Kidney glomerular epithelial cell (primary cell): ENCODE results near the gene C22orf23.
"Not testable (repeated sequence)": the region's sequence is repeated elsewhere in the genome, so short reads cannot be mapped to it uniquely, and the experiment has no call there.

Experiments used
- DNase-seq: peaks from one replicate; lab custom pipeline; 2025; lab: John Stamatoyannopoulos, UW

The C22orf23 gene

DNA sequence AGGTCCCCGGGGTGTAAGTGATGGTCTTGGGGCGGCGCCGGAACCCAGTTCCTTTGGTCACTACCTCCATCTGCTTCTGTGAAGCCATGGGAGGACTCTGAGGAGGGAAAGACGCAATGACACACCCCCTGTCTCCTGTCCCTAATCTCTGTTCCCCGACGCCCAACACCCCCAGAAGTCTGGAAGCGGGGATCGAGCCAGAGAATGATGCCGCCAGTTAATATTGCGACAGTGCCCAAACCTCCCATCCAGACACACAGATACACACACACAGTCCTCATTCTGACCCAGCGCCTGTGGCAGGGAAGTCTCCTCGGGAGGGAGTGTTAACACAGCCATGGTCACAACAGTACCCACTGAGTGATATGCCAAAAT, 352 bp downstream of the C22orf23 start:
- DNase-seq, result no peak

DNA sequence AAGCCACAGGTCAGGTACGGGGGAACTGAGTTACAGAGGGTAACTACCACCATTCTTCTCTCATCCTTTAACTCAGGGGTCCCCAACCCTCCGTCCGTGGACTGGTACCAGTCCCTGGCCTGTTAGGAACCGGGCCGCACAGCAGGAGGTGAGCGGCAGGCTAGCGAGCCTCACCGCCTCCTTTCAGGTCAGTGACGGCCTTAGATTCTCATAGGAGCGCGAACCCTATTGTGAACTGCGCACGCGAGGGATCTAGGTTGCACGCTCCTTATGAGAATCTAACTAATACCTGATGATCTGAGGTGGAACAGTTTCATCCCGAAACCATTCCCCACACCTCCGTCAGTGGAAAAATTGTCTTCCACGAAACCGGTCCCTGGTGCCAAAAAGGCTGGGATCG, 772 bp downstream of the C22orf23 start:
- DNase-seq, result not testable (repeated sequence)

DNA sequence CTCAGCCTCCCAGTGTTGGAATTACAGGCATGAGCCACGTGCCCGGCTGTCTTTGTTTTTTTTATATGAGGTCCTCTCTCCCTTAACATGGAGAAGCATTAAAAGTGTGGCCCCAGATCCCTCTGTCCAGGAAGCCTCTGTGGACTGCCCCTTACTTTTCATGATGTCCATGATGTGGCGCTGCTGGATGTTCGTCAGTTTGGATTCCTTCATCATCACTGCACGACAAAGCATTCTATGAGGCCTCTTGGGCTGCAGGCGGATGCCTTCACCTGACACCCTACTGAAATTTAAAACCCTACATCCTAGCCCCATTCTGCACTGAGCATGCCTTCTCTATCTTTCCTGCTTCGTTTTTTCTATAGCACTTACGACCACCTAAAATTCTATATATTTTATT, 2.1 kb downstream of the C22orf23 start:
- no peak for DNase-seq

DNA sequence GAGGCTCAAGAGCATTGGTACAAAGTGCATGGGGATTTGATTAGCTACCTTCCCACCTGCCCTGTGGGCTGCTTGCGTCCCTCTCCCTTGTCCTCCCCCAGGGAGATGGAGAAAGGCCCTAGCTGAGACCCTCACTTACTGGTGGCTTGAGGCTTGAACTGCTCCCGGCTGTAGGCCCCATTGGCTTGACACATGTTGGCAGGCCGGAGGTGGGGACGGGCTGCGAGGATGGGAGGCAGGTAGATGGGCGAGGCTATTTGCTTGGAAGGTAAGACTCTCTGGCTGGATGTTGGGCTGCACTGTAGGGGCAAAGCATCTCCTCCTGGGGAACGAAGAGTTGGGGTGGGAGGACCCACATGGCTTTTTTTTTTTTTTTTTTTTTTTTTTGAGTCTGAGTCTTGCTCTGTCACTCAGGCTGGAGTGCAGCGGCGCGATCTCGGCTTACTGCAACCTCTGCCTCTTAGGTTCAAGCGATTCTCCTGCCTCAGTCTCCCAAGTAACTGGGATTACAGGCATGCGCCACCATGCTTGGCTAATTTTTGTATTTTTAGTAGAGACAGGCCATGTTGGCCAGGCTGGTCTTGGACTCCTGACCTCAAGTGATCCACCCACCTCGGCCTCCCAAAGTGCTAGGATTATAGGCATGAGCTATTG, 6.1 kb downstream of the C22orf23 start:
- DNase-seq, result not testable (repeated sequence)

DNA sequence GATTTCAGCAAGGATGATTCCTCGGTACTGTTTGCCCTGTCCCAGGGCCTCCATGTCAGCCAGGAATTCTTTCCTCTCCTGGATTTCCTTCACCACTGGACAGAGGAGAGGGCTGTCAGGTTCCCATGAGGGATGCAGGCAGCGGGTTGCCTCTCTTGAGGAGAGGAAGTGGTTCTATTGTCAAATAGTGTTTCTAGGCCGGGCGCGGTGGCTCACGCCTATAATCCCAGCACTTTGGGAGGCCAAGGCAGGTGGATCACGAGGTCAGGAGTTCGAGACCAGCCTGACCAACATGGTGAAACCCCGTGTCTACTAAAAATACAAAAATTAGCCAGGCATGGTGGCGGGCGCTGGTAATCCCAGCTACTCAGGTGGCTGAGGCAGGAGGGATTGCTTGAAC, 9.0 kb downstream of the C22orf23 start:
- not testable (repeated sequence) for DNase-seq

DNA sequence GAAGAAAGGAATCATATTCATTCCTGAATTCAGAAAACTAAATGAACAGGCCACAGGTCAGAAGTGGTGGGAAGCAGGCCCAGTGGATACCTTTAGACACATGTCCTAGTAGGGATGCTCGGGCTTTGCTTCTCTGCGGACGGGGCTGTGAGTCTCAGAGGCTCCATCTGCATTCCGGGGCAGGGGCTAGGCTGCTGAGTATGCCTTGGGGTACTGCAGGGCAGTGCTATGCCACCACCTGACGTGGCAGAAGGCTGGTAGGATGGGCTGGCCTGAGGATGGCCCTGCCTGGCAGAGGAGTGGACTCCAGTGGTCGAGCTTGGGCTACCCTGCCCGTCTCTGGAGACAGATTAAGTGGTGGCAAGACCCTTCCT, 9.6 kb downstream of the C22orf23 start:
- DNase-seq, result no peak

DNA sequence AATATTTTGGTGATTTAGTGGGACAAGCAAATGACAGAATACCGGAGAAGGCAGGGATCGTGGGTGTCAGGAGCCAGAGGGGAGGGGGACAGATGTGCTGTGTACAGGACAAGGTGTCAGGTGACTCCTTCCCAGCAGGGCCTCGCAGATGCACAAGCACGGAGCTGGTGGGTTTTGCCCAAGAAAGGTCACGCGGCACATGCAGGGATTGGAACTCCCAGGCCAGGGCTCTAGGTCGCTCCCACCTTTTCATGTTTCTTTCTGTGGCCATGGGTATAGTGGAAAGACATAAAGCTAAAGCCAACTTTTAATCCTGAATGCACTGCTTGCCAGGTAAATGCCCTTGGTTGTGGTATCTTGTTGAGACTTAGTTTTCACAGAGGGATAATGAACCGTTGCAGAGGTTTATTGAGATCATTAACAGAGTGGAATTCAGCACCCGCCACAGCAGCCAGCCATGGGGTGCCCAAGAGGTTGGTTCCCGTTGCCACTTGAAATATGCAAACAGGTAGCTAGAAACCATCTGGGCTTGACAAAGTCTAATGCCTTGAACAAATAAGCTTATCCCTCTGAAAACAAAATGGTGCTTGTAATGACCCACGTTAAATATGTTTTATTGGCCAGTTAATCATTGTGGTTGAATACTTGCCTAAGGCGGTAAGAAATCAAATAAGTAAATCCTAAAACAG, 10.1 kb downstream of the C22orf23 start:
- no peak for DNase-seq

DNA sequence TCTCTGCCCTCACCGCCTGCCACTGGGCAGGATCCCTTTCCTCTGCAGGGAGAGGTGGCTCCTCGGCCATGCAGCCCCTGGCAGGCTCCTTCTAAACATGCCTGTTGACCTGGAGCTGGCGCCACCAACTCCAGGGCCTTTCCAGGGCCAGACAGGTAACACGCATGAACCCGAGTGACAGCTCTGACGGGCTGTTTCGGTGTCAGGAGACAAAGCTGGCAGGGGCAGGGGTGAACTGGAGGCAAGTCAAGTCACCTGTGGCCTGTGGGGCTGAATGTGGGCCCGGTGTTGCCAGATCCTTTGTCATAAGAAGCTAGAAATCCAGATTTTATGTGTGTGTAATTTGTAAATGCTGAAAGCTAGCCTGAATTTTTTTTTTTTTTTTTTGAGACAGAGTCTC, 11.3 kb downstream of the C22orf23 start:
- DNase-seq, result no peak

DNA sequence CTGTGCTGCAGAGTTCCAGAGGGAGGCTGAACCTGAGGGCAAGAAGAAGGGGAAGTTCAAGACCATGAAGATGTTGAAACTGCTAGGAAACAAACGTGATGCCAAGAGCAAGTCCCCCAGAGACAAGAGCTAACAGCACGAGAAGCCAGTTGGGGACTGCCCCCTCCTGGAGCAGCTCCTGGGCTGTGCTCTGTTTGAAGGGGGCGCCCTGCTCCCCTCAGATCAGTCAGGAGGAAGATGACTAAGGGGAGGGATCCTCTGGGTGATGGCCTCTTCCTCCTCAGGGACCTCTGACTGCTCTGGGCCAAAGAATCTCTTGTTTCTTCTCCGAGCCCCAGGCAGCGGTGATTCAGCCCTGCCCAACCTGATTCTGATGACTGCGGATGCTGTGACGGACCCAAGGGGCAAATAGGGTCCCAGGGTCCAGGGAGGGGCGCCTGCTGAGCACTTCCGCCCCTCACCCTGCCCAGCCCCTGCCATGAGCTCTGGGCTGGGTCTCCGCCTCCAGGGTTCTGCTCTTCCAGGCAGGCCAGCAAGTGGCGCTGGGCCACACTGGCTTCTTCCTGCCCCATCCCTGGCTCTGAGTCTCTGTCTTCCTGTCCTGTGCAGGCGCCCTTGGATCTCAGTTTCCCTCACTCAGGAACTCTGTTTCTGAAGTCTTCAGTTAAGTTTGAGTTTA, 12.6 kb downstream of the C22orf23 start:
- no peak for DNase-seq

DNA sequence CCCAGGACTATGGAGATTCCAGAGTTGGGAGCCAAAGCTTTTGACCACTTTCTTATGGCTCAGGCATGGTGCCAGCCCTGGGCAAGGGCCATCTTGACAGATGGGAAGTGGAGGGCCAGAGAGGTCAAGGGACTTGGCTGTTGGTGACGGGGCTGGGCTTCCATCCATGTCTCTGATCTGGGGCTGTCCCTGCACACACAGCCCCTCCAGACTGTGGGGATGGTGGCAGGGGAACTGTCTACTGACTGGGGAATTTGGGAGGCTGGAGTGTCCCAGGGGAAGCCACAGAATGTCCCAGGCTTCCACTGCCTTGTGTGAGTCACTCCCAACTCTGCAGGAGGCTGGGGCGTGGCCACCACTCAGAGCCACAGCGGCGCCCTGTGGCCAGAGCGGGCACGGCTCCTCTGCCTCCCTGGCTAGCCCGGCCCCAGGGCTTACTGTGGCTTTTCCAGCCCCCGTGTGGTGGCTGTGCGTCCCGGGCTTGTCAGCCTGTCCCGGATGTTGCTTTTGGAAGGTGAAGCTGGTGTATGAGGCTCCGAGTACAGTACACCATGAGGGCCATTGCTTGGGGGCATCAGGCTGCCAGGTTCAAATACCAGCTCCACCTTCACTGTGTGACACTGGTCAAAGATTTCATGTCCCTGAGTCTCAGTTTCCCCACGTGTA, 19.6 kb downstream of the C22orf23 start:
- peak; percentile 84 for DNase-seq

DNA sequence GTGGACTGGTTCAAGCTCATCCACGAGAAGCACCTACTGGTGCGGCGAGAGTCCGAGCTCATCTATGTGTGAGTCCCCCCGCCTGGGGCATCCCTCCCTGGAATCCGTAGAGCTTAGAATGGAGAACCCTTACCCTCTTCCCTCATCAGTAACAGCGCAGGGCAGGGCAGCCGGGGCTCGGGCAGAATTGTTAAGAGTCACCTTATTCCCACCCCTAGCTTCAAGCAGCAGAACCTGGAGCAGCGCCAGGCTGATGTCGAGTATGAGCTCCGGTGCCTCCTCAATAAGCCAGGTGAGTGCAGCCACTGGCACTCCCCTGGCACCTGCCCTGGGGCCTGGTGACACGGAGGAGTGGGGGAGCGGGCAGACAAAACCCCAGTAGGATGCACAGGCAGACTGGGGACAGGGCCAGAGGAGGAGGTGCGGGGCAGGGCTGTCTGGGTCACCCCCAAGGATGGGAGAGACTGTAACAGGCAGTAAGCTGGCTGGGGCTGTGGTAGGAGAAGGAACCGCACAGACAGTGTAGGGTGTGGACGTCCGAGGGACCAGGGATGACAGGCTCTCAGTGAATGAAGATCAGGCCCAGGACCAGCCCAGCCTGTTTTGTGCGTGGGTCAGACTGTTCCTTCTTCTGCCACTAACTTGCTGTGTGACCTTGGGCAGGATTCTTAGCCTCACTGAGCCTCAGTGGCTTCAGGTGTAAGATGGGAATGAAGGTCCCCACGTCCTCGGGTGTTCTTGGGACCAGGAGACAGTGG, 20.4 kb downstream of the C22orf23 start:
- no peak for DNase-seq

DNA sequence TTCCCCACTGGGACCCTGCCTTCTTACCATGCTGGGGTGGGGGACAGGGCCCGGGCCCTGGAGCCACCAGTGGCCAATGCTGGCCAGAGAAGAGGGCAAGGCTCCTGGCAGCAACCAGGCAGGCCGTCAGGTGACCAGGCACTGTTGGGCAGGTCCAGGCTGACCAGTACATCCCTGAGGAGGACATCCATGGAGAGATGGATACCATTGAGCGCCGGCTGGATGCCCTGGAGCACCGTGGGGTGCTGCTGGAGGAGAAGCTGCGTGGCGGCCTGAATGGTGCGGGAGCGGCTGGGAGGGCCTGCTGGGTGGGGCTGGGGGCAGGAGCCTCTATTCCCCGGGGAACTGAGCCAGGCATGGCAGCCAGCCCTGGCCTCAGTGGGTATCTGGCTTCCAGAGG, 21.0 kb downstream of the C22orf23 start:
- DNase-seq, result no peak

DNA sequence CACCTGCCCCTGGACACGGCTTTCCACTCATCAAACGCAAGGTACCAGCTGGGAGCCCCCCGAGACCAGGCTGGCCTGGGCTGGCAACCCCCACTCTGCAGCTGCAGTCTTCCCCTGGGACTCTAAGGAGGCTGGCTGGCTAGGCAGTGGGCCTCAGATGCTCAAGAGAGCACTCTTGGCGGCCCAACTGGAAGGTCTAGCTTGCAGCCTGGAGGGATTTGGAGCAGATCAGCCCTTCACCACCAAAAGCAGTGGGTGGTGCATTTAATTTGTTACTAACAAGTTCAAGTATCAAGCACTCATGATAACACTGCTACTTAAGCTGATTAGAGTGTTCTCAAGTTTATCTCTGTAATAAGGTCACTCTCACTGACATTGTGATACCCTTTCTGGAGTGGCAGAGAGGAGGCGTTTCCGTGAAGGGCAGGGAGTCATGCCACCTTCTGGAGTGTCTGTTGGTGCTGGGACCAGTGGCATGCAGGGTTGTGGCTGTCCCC, 21.5 kb downstream of the C22orf23 start:
- DNase-seq, result no peak

DNA sequence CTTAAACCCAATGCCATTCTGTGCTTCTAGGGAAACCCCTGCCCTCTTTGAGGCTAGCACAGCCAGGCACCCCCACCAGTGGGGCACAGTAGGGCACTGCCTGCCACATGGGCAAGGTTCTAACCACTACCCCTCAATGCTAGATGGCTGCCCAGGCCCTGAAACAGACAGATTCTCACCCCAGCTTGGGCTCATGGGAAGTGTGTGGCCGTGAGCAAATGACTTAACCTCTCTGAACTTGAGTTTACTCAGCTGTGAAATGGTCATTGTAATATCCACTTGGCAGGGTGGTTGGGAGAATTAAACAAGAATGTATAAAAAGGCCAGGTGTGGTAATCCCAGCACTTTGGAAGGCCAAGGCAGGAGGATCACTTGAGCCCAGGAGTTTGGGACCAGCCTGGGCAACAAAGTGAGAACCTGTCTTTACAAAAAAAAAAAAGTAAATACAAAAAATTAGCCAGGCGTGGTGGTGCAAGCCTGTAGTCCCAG, 22.4 kb downstream of the C22orf23 start:
- no peak for DNase-seq

DNA sequence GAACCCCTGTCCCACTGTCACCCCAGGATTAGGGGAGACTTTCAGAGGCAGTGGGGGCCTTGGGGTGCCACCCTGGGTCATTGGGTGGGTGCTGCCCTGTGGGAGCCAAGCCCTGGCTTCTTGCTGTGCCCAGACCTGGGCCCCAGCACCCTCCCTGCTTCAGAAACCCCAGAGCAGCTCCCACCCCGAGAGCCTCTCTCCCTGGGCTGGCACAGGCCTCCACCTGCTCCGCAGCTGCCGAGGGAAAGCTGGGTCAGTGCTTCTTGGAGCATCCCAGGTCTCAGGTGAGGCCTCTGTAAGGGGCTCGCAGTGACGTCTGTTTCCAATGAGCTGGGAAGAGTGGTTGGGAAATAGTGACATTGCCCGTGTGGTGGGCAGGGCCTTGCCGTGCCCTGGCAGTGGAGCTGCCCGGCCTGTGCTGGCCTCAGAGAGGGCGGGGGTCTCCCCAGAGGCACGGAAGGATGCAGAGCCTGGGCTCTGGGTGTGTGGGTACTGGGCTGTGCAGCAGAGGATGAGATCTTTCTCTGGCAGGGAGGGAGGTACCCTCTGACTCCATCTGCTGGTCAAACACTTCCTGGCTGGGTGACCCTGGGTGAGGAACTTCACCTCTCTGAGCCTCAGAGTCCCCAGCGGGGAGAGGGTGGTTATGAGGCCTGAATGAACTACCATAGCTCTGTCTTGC, 23.0 kb downstream of the C22orf23 start:
- no peak for DNase-seq

DNA sequence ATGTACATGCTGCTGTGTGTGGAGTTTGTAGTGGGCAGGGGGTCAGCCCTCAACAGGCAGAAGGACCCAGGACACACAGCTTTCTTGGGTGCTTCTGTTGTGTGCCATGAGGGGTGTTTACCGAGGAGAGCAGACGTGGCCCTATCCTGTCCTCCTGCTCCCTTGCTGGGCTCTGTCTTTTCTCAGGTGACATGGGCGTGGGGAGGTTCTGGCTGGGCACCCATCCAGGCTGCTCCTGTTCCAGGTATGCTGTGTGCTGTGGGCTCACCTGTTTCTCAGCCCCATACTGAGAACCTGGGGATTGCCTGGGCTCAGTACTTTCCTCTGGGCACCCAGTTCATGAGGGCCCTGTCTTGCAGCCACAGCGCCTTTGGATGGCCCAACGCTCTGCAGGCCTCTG, 24.0 kb downstream of the C22orf23 start:
- DNase-seq, result no peak

DNA sequence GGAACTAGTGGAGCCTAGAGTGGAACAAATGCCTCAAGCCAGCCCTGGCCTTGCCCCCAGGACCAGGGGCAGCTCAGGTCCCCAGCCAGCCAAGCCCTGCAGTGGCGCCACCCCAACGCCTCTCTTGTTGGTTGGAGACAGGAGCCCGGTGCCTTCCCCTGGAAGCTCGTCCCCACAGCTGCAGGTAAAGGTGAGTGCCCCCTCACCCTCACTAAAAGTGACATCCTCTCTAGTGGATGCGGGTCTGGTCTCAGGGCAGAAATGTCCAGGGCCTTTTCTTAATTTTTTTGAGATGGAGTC, 25.8 kb downstream of the C22orf23 start:
- no peak for DNase-seq

DNA sequence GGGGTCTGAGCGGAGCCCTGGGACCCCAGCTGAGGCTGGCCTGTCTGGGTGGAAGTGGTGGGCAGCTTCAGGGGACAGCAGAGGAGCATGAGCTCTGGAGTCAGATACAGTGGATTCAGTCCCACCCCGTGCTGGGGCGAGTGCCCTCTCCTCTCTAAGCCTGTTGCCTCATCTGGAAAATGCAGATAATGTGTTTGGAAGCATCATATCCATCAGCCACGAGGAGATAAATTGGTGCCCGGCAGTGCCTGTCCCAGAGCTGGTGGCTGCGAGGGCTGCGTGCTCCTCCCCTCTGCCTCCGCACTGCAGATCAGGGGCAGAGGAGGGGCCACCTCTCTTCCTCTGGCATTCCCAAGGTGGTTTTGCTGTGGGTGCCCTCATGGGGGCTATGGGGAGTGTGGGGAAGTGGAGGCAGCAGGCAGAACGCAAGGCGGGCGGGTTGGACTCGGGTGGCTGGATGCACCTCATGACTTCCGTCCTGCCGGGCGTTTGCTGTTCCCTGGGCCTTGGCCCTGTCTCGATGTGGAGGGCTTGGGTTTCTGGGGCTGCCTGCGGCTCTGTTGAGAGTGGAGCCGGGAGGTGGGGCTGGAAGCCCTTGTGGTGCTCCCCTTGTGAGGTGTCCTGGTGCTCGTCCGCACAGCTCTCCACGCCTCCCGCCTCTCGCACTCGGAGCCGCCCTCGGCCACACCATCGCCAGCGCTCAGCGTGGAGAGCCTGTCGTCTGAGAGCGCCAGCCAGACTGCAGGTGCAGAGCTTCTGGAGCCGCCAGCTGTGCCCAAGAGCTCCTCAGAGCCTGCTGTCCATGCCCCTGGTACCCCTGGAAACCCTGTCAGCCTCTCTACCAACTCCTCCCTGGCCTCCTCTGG, 26.4 kb downstream of the C22orf23 start:
- DNase-seq, result no peak

DNA sequence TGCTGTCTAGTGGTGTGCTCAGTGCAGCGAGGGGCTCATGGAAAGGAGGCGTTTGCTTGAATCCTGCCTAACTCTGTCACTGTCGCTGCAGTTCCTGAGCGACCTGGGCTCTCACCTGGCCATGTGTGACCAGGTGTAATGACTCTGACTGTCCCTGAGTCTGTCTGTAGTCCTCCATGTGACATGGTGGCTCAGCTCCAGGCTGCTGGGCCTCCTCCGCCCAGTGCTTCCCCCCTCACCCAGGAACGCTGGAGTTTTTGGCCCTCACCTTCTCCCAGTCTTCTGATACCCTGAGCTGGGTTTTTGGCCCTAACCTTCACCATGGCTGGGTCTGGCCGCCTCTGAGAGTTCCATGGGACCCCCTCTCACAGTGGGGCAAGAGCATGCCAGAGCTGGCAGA, 27.0 kb downstream of the C22orf23 start:
- DNase-seq, result no peak

DNA sequence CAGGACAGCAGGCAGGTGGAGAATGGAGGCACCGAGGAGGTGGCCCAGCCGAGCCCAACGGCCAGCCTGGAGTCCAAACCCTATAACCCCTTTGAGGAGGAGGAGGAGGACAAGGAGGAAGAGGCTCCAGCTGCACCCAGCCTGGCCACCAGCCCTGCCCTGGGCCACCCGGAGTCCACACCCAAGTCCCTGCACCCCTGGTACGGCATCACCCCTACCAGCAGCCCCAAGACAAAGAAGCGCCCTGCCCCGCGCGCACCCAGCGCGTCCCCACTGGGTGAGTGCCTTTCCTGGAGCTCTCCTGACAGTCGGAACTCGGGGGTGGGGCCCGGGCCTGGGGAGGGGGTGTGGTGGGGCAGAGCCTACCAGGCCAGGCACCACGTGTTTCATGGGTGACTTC, 27.6 kb downstream of the C22orf23 start:
- no peak for DNase-seq

DNA sequence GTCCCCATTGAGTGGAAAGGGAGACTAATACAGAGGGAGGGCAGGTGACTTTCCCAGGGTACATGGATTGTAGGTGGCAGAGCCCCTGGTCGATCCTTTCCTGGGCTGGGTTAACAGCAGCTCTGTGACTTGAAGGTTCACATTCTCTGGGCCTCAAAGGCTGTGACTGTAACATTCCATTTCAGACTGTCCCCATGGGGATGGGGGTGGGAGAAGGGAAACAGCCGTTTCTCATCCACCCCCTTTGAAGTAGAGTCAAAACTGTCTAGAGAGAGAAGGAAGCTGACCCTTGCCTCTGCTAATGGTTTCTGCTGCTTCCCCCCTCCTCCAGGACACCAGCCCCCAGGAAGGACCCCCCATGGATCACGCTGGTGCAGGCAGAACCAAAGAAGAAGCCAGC, 28.1 kb downstream of the C22orf23 start:
- no peak for DNase-seq
